ENCODE results near the gene BCL11A. TPM values are rescaled to one million over a fixed set of nuclear protein-coding genes. Genes with fewer than 3 reads are reported as not detected.

Gene BCL11A
- total RNA-seq, 1 donor from 2014 or later: 0.67 TPM

GRCh38 chr2:60408811-60409530 is 144.5 kb downstream of the BCL11A start:
- no peaks in the 10 kb centered on the region for H3F3A ChIP-seq (ENCODE audit: low read depth)
- H3K4me3 ChIP-seq: no peak overlapping the region
- no peaks in the 10 kb centered on the region for H3K36me3 Mint-ChIP-seq
- peaks cover 4% of the 10 kb centered on the region for H3K27me3 Mint-ChIP-seq (ENCODE audit: insufficient read depth, low read depth)
- H2AFZ ChIP-seq (replicated peaks): no peak overlapping the region
- H3K4me3 Mint-ChIP-seq: no peak overlapping the region
- H3K9me3 ChIP-seq (ENCODE audit: low read depth): no peaks in the 10 kb centered on the region
- no peaks in the 10 kb centered on the region for H3K4me1 ChIP-seq
- H3K27ac ChIP-seq: no peak overlapping the region
- no peaks in the 10 kb centered on the region for H3K79me2 ChIP-seq (ENCODE audit: low read depth)
- H3K9me3 Mint-ChIP-seq: no peaks in the 10 kb centered on the region
- H3K4me1 Mint-ChIP-seq: peaks cover 42% of the 10 kb centered on the region
- TF ChIP-seq EZH2phosphoT487 (IDR thresholded peaks at IDR 0.05) (no peak), CTCF (IDR thresholded peaks at IDR 0.05) (no peak), EZH2 (IDR thresholded peaks at IDR 0.05) (no peak)
- no peaks in the 10 kb centered on the region for H3K36me3 ChIP-seq
- no peak overlapping the region for H3K4me2 ChIP-seq
- H3K27ac Mint-ChIP-seq: peak overlapping the region; percentile 31
- H4K20me1 ChIP-seq (ENCODE audit: low read depth): no peaks in the 10 kb centered on the region
- DNase-seq (ENCODE audit: low spot score): no peak
- peaks cover 5% of the 10 kb centered on the region for H3K27me3 ChIP-seq
- H3K9ac ChIP-seq: no peak overlapping the region

GRCh38 chr2:60408207-60408606 is 145.2 kb downstream of the BCL11A start:
- no peak overlapping the region for H3K4me3 ChIP-seq
- H3K9me3 Mint-ChIP-seq: no peaks in the 10 kb centered on the region
- DNase-seq (ENCODE audit: low spot score): no peak
- no peaks in the 10 kb centered on the region for H3K9me3 ChIP-seq (ENCODE audit: low read depth)
- H3F3A ChIP-seq (ENCODE audit: low read depth): no peaks in the 10 kb centered on the region
- H3K27me3 ChIP-seq: peaks cover 5% of the 10 kb centered on the region
- H3K4me1 Mint-ChIP-seq: peaks cover 42% of the 10 kb centered on the region
- no peak overlapping the region for H3K9ac ChIP-seq
- no peaks in the 10 kb centered on the region for H3K79me2 ChIP-seq (ENCODE audit: low read depth)
- H3K4me1 ChIP-seq: no peaks in the 10 kb centered on the region
- H4K20me1 ChIP-seq (ENCODE audit: low read depth): no peaks in the 10 kb centered on the region
- TF ChIP-seq CTCF (IDR thresholded peaks at IDR 0.05): no peak
- TF ChIP-seq EZH2 (IDR thresholded peaks at IDR 0.05): no peak
- H3K36me3 ChIP-seq: no peaks in the 10 kb centered on the region
- H3K27me3 Mint-ChIP-seq (ENCODE audit: insufficient read depth, low read depth): peaks cover 4% of the 10 kb centered on the region
- H2AFZ ChIP-seq (replicated peaks): no peak overlapping the region
- no peak overlapping the region for H3K4me3 Mint-ChIP-seq
- no peak overlapping the region for H3K27ac Mint-ChIP-seq
- H3K4me2 ChIP-seq: no peak overlapping the region
- H3K36me3 Mint-ChIP-seq: no peaks in the 10 kb centered on the region
- no peak overlapping the region for H3K27ac ChIP-seq

- Histone ChIP-seq H4K20me1 (ENCODE audit: low read depth) (no peaks in the 10 kb centered on the region), H3K4me1 (no peaks in the 10 kb centered on the region), H3K4me3 (no peak overlapping the region), H3K9me3 (ENCODE audit: low read depth) (no peaks in the 10 kb centered on the region), H3K79me2 (ENCODE audit: low read depth) (no peaks in the 10 kb centered on the region), H3K4me2 (no peak overlapping the region), H3K27me3 (peaks cover 5% of the 10 kb centered on the region), H2AFZ (replicated peaks) (no peak overlapping the region), H3K27ac (no peak overlapping the region), H3K36me3 (no peaks in the 10 kb centered on the region), H3K9ac (no peak overlapping the region), H3F3A (ENCODE audit: low read depth) (no peaks in the 10 kb centered on the region)
- Mint-ChIP-seq H3K9me3 (no peaks in the 10 kb centered on the region), H3K27me3 (ENCODE audit: insufficient read depth, low read depth) (peaks cover 4% of the 10 kb centered on the region), H3K4me1 (peaks cover 42% of the 10 kb centered on the region), H3K4me3 (no peak overlapping the region), H3K27ac (peak overlapping the region; percentile 80), H3K36me3 (no peaks in the 10 kb centered on the region)
- DNase-seq (ENCODE audit: low spot score): no peak
- TF ChIP-seq CTCF (IDR thresholded peaks at IDR 0.05) (no peak), EZH2phosphoT487 (IDR thresholded peaks at IDR 0.05) (no peak), EZH2 (IDR thresholded peaks at IDR 0.05) (no peak)
Measured at GRCh38 chr2:60407398-60407797, 146.1 kb downstream of the BCL11A start.

Measured in neural progenitor cell (in vitro differentiated cells).